ENCODE measurements around the gene MKX.

The MKX gene

DNA sequence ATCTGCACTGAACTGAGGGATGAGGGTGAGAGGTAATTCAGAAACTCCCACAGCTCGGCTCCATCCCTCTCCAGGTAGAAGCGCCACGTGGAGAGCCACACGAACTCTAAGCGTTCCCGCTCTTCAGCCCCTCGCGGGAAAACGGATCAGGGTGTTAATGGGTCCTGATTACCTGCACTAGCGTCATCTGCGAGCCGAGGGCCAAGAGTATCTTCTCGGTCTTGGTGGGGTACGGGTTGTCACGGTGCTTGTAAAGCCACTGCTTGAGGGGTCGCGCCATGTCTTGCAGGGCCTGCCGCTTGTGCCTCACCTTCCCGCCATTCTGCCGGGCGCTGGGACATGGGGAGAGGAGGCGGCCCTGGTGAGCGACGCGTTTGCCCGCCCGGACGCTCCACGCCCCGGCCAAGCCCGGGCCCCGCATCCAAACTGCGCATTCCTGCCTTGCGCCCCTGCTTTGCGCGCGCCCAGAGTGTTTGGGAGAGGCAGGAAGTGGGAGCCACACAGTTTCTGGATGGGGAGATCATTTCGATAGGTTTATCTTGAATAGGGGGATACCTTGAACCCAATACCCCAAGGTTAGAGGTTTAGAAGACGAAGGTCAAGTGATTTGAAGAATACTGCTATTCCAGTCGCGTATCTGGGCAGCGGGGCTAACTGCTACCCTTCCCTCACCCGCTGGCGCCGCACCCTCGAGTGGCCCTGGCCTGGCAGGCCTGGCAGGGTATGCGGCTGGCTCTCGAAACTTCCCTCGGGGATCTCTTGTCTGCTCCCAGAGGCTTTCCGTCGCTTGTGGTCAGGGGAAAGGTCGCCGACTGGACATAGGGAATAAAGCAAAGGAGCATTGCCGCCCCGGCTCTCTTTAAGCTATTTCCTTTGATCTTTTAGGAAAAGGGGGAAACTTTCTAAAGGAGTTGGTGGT is 4.2 kb downstream of the MKX start:
- DNase-seq = peak; percentile 2

DNA sequence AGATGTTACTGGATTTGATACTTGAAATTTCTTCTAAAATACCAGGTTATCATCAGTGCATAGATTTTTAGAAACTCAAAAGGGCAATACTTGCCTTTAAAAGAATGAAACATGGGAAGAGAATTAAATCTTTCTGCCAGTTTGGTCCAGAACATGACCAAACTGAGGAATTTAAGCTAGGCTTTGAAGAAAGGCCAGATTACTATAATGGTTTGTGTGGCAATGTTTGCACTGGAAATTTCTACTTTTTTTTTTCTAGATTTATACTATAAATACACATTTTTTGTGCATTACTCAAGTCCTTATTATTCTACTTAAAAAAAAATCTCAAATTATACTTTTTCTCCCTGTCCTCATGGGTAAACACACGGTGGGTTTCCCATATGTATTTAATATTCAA is 9.2 kb downstream of the MKX start:
- no peak for DNase-seq

DNA sequence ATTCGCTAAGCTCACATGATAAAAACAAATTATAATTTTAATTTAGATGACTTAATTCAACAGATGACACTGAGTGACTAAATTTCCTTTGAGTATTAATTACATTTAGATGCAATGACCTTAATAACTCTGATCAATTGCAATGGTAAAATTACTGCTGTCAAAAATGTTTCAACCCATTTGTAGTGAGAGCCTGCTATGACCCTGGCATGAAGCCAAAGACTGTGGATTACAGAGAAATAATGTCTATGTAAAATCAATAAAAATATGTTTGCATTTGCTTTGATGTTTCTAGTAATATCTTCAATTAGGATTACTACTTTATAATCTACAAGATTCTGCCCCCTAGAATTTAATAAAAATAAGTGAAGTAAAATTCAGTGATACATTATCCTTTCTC is 15.6 kb downstream of the MKX start:
- DNase-seq = no peak

DNA sequence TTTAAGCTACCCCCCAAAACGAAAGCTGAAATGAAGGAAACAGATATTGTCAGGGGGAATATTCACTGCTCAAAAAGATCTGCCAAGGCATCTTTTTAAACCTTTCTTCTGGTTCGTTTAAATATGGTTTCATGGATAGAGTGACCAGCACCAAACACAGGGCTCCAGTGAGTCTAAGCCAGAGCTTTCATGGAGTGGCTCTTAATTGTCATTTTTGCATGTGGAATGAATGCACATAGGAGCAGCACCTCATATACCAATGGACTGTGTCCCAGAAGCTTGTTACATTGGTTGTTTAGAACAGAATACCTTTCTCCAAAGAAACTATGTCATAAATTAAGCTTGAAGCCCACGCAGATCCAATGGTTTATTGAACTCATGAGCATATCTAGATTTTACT is 17.3 kb downstream of the MKX start:
- no peak for DNase-seq

DNA sequence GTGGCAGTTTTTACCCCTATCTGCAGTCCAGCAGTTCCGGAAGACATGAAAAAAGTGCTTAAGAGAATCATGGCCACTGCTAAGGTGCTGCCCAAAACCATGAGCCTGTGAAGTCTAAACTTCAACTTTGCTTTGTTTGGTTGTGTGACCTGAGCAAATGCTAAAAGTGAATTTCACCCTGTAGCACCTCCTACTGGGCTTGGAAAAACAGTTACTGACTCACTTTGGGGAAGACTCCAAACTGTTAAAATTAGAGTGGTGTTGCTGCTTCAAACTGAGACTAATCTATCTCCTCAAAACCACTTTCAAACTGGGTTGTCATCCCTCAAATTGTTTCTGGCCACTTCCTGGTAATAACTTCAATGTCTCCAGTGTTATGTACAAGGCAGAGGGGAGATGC is 21.3 kb downstream of the MKX start:
- no peak for DNase-seq

DNA sequence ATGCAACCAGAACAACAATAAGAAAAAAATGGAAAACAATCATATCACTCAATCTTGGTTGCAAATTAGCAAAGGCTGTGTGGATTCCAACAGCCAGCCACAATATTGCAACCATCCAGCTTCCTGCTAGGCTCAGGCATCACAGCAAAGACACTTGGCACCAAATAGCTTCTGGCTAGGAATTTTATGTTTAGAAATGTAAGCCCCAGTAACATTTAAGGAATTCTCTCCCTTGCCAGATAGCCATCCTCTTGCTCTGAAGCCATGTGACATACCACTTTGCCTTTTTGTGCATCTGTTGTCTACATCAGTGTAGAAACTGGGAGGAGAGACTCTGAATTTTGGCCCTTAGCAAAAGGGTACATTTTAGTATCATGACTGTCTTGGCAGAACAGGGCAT is 22.2 kb downstream of the MKX start:
- no peak for DNase-seq

DNA sequence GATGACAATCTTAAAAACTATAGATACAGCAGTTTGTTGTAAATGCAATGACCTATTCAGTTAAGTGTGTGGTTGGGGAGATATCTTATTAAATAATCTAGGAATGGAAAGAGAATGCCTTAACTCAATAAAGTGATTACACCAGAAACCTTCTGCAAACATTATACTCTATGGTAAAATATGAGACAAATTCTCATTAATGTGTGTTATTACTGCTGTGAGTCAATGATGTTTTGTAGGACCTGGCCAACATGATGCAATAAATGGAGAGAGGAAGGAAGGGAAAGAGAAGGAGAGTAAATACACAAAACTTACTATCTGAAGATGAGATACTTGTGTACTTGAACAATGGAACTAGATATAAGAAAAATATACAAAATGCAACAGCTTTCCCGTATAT is 25.1 kb downstream of the MKX start:
- DNase-seq = no peak

DNA sequence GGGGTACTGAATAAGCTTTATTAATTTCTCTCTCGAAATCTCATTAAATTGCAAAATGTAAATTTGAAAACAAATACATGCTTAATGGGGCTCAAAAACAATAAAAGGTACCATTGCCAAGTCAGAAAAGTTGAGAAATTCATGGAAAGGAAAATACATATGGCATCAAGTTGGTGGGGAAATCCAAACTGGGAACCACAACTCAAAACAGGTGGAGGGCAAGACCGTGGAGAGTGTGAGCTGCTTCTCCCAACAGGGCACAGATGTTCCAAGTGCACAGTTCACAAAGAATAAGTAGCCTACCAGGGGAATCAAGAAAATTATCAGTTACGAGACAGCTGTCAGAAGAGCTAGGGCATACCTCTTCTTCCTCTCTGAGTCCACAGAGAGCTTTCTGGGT is 26.6 kb downstream of the MKX start:
- no peak for DNase-seq

DNA sequence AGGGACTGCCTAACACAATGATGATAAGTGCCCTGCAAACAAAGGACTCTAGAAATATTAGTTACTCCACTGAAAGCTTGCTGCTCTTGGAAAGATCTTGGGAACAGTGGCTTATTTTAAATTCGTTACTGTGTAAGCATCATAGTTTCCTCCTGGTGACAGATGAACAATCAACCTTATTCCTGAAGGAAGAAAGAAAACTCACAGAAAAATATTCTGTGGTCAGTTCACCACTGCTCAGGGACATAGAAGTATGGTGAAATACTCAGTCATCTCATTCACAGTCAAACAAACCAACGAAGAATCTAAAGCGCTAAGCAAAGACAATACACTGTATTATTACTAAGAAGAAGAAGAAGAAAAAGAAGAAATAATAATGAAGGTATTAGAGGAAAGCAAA is 27.8 kb downstream of the MKX start:
- no peak for DNase-seq

DNA sequence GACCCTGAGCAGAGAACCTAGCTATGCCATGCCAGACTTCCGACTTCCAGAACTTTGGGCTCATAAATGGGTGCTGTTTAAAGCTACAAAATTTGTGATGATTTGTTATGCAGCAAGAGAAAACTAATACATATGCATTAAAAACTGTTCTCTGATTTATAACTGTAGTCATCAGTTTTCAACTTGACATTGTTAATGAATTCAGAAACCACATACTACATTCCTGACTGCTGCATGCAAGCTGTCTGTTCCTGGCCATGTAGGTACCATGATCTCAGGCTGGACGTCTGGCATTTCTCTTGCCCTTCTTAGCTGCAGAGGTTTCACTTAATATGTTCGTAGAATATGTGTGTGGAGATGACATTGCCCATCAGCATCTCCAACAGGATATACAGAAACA is 28.4 kb downstream of the MKX start:
- no peak for DNase-seq

DNA sequence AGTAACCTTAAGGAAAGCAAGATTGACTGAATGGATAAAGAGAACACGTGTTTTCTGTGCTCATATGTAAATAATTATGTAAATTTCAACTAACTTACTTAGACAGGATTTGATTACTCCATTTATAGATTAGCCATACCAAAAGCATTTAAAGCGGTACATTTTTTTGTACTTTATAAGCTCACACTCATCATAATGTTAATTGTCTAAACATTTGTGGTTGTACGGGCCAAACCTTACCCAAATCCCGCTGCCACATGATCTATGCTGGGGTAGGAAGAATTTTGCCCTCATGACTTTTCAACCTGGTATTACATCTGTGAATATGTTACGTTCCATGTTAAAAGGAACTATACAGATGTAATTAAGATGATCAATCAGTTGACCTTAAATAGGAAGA is 29.1 kb downstream of the MKX start:
- DNase-seq = no peak

DNA sequence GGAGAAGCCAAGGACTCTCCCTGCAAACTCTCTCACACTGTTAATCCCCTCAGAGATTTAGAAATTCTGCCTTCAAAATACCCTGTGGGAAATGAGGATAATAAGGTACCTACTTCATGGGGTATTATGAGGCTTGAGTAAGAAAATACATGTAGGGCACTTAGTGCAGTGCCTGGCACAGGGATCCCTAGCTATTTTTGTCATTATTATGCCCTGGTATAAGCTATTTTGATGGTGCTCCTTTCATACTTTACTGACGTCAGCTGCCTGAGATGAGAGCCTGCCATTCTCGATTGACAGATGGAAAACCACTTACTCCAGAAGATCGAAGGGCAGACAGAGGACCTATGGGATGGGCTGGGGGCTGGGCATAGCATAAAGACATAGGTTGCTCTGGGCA is 30.1 kb downstream of the MKX start:
- no peak for DNase-seq

DNA sequence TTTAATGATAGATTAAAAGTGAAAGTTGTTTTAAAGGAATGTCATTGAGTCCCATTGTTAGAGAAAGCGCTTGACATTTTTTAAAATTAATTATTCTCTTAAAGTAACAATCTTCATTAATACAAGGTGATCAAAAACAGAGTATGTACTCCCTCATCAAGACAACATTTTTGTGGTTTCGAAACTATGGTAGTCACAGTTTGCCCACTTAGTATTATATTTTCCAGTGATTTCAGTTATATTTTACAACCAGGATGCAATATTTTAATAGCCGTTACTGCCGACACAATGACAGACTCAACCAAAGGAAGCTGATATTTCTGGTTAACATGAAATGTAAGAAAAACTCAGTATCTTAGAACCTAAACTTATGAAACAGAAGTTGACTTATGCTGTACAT is 31.3 kb downstream of the MKX start:
- DNase-seq = no peak

DNA sequence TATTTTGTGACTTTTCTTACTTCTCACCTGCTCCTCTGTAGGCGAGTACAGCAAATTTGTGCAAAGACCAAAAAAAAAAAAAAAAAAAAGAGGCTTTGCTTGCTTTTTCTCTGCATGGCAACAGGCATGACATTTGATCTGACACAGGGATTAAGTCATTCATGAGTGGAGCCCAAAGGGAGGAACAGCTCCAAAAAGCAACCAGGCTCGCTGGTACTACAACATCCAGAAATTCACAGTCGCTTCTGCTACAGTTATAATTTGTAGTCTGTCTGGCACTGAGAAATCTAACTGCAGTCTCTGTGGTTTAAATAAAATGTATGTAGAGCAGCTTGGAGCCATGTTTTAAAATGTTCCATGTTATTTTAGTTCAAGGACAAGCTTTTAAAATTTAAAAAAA is 31.7 kb downstream of the MKX start:
- DNase-seq = no peak

DNA sequence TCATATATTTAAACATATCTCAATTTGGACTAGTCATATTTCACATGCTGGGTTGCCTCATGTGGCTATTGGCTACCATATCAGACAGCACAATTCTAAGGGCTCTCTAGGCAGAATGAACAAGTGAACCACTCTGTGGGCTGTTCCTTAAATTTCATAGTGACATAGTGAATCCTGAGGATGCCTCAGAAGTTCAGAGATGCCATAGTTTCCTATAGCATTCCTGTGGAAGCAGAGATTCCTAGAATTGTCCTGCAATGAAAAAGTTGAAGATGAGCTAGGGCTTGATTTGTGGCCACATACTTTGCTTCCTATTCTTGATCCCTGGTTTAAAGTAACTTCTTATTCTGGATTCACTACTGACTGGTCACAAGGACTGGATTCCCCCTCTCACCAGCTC is 35.6 kb downstream of the MKX start:
- no peak for DNase-seq

DNA sequence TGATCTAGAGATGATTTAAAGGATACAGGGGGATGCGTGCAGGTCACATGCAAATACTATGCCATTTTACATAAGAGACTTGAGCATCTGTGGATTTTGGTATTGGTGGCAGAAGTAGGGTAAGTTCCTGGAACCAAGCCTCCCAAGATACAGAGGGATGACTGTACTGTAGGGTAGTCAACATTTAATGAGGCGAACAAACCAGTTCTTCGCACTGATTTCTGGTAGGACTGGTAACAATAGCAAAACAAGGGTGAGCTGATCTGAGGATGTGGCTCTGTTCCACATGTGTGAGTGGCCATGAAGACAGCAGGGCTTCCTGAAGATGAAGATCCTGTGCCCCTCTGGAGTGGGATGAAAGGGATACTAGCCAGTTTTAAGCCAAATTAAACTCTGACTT is 36.3 kb downstream of the MKX start:
- DNase-seq = no peak

DNA sequence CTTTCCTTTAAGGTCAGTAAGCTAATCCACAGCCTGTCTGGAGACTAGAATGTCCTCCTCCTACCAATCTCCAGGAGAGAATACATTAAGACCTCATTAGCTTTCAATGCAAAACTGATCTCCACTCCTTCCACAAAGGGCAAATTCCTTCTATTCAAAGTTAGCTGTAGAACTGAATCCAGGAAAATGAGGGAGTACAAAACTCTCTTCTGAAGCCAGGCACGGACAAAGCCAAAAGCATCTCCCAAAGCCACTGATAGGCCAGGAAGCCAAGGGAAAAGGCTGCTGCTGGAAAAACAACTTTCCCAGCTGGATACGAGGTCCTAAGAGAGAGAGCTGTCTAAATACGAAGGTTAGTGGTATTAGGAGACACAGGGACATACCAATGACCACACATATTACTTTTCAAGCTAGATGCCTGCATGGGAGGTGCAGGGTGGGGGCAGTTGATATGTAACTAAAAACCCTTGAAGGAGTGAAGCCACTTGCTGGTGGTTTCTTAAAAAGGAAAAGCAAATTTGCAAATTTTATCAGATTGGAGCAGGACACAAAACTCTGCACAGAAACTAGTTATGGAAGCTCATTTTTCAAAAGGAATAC is 43.6 kb downstream of the MKX start:
- DNase-seq = no peak

DNA sequence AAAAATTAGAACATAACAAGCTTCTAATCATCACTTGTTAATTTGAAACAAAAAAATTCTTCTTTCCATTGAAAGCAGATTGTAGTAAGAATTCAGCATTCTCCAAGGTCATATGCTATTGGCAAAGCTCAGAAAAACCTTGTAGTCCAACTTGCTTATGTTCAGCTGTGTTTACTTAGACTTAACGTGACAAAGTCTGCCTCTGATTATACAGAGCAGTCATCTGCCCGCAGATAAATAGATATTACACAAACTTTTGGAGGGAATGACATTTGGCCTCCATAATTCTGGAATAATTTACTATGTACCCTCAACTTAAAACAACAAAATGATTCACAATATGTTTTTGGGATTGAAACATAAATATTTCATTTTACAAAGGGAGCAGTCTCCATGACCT is 45.8 kb downstream of the MKX start:
- DNase-seq = no peak

DNA sequence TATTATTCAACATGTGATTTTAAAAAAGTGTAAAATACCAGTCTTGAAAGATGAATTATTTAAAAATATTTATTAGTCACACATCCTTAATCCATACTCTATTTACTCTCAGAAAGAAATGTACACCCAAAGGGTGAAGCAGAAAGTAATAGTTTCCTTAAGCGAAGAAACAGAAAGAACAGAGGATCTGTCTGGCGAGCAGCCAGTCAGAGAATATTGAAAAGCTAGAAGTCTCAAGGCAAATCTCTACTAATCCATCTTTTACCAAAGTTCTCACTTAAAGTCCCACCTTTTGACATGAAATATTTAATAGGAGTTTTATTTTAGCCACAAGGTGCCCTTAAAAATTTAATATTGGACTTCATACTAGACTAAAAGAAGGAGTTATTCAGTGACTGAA is 46.7 kb downstream of the MKX start:
- DNase-seq = no peak

DNA sequence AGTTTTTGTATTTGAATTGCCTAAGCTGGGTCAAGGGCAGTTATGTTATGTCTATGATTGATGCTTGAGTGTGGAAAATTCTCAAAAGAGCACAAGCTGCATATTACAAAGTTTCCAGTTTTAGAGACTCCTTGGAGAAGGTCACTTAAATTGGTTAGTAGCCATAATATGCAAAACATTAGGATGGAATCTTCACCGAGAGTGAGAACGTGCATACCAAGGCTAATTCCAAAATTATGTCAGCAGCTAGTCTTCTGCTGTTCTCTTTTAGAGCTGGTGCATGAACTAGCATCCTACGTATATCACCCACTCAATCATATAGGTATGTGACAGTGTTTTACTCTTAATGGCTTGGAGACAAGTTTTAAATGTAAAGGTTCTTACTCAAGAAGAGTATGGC is 49.2 kb downstream of the MKX start:
- DNase-seq = no peak

DNA sequence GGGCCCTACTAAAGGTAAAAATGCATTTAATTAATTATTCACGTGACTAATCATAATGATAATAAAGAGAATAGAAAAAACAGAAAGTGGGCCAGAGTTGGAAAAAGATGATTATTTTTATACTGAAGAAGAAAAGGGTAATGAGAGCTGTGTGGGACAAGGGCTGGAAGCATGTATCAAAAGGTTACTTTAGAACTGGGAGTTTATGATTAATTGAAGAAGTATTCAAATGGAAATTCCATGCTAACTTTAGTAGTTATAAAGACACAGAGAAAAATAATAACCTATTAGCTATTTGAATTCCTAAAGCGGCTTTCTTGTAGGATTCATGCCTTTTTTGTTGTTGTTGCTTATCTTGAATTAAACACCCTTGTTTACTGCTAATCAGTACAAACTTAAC is 49.9 kb downstream of the MKX start:
- DNase-seq = no peak

DNA sequence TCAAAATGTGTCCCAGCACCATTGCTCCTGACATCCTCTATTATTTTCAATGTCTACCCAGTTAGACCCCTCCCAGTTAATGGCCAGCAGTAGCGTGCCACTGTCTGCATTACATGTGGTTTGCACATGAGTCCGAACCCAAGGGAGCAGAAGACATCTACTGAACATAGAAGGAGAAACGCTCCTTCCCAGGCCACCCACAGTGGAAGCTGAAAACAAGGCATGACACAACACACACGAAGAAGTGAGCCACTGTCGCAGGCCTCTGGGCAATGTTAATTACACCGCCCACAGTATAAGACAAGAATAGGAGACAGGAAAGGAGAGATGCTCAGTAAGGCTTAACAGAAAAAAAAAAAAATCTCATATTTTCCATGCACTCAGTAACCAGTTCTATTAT is 50.5 kb downstream of the MKX start:
- DNase-seq = no peak

DNA sequence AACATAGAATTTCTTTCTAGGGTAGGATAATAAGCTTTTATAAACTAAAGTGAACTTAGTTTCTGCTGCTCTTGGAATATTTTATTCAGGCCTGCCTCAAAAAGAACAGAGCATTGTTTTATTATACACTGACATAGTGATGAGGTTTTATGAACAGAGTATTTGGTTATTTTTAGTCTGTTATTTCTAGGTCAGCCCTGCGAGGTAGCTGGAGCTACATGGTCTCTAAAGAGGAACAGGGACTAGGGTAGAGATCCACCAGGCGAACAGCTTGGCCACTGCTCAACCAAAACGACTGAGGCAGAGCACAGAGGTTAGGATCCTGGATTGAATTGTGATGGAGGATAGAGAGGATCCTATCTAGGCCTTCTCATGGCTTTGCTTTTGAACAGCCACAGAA is 53.0 kb downstream of the MKX start:
- DNase-seq = no peak

DNA sequence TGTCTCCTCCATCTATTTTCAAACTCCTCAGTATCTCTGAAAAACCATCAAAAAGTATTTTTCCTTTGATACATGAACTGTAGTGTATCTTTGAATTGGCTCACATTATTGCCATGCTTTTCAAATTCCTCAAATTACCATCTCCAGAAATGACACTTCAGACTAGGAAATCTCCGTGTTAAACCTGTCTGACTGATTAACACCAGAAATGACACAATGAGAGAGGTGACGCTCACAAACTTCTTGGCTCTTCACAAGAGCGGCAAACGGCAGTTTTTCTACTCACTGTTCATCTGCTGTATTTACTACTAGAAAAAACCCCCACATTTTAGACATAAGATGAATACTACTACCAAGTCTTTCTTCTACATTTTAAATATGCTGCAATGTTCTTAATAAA is 56.6 kb downstream of the MKX start:
- no peak for DNase-seq

DNA sequence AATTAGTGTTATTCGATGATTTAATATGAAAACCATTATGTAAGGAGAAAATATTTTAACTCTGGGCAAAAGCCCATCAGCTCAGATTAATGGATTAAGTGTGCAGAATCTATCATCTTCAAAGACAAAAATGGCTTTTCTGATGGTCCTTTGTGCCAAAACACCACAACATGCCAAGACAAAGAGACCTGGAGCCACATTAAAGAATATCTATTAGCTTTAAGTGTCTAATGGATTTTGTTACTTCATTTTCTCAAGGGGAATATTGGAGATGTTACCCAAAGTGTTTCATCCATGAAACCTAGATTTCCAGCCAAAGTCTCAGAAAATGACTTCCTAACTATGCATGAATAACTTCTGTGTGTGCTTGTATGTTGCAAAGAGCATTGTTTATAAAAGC is 57.3 kb downstream of the MKX start:
- no peak for DNase-seq

All from stimulated activated CD4-positive, alpha-beta T cell treated with anti-CD3 and anti-CD28 coated beads, Interleukin-12 subunit alpha, Interleukin-12 subunit beta, amount 100 ng/mL, for 4 hours (primary cell).